Activated CD8-positive, alpha-beta memory T cell treated with anti-CD3 and anti-CD28 coated beads, Interleukin-2, amount 10 ng/mL, durations not matched to agents 7 days and 5 days (primary cell): ENCODE measurements around the gene SAT2. TPM values are rescaled to one million over a fixed set of nuclear protein-coding genes. Genes with fewer than 3 reads are reported as not detected.
"Not testable (repeated sequence)": the region's sequence is repeated elsewhere in the genome, so short reads cannot be mapped to it uniquely, and the experiment has no call there.

Experiments
- ATAC-seq: fragments of 150-1000 bp; cut with Tn5 transposase; one replicate; pipeline ENCODE4 v1.10.0; 2021; ENCODE audit warnings: moderate library complexity
- CTCF ChIA-PET: fragments of 350-600 bp; sonication (Branson Sonifier 250); formaldehyde crosslinking; loops from one replicate; lab custom pipeline; 2021; ENCODE audit warnings: antibody characterized with exemption; lab: Charles Lee
- DNase-seq: peaks from one replicate; pipeline ENCODE4 v3.0.0-alpha.2; 2020
- H3K27ac Mint-ChIP-seq: one replicate; pipeline ENCODE4 v1.8.0; 2021; ENCODE audit warnings: mild to moderate bottlenecking, mixed read lengths
- H3K27me3 Mint-ChIP-seq: one replicate; pipeline ENCODE4 v1.8.0; 2021; ENCODE audit warnings: mixed read lengths
- H3K36me3 Mint-ChIP-seq: one replicate; pipeline ENCODE4 v1.8.0; 2021; ENCODE audit warnings: mild to moderate bottlenecking, mixed read lengths
- H3K4me1 Mint-ChIP-seq: one replicate; pipeline ENCODE4 v1.8.0; 2021; ENCODE audit warnings: mixed read lengths
- H3K4me3 Mint-ChIP-seq: one replicate; pipeline ENCODE4 v1.8.0; 2021; ENCODE audit warnings: mild to moderate bottlenecking, moderate library complexity, mixed read lengths
- H3K9me3 Mint-ChIP-seq: one replicate; pipeline ENCODE4 v1.8.0; 2022; ENCODE audit warnings: low read depth, mixed read lengths
- total RNA-seq, 2 experiments: library from RNA; stranded (reverse); gene quantifications; one replicate each; pipeline ENCODE4 v1.2.3, GENCODE V29; 2021

SAT2 gene
- total RNA-seq, 2 experiments from 2014 or later = 21.5 to 28.0 TPM

- ATAC-seq (no peak), DNase-seq (no peak)
- no peak overlapping the region for H3K4me3 Mint-ChIP-seq
- H3K9me3 Mint-ChIP-seq = no peaks in the 10 kb centered on the region
- peaks cover 37% of the 10 kb centered on the region for H3K4me1 Mint-ChIP-seq
- CTCF ChIA-PET = interaction anchor here (1.2 to 3.3 kb wide), 2 partner anchors 9 to 21 kb away, joined by 3 to 14 read pairs; partner anchors contain the start of gene SOX15
- no peaks in the 10 kb centered on the region for H3K27me3 Mint-ChIP-seq
- peaks cover 7% of the 10 kb centered on the region for H3K36me3 Mint-ChIP-seq
- H3K27ac Mint-ChIP-seq = no peak overlapping the region
Measured at GRCh38 chr17:7610641-7611040, 17.0 kb downstream of the SAT2 start.

GRCh38 chr17:7606280-7606679, 21.3 kb downstream of the SAT2 start:
- Mint-ChIP-seq H3K4me1 (peaks cover 13% of the 10 kb centered on the region), H3K27me3 (no peaks in the 10 kb centered on the region), H3K9me3 (no peaks in the 10 kb centered on the region), H3K27ac (no peak overlapping the region), H3K36me3 (peaks cover 29% of the 10 kb centered on the region), H3K4me3 (no peak overlapping the region)
- DNase-seq (no peak), ATAC-seq (no peak)
- CTCF ChIA-PET = interaction anchor here (1.1 kb wide), 1 partner anchor 13 kb away, joined by 3 read pairs; no protein-coding TSS in a partner anchor

- H3K27ac Mint-ChIP-seq, H3K9me3 Mint-ChIP-seq, ATAC-seq, H3K4me1 Mint-ChIP-seq, CTCF ChIA-PET, H3K27me3 Mint-ChIP-seq, H3K4me3 Mint-ChIP-seq, DNase-seq: not testable (repeated sequence)
- H3K36me3 Mint-ChIP-seq = peaks cover 49% of the 10 kb centered on the region
Measured at GRCh38 chr17:7597561-7597960, 30.1 kb downstream of the SAT2 start.

GRCh38 chr17:7593296-7593695, 34.3 kb downstream of the SAT2 start:
- no peak overlapping the region for H3K27ac Mint-ChIP-seq
- peaks cover 41% of the 10 kb centered on the region for H3K36me3 Mint-ChIP-seq
- no peak for ATAC-seq
- DNase-seq = no peak
- H3K4me1 Mint-ChIP-seq = no peaks in the 10 kb centered on the region
- no peaks in the 10 kb centered on the region for H3K27me3 Mint-ChIP-seq
- no peak overlapping the region for H3K4me3 Mint-ChIP-seq
- H3K9me3 Mint-ChIP-seq = no peaks in the 10 kb centered on the region
- CTCF ChIA-PET = interaction anchor here (0.9 to 1.1 kb wide), 2 partner anchors 13 to 77 kb away, joined by 3 read pairs; no protein-coding TSS in a partner anchor

GRCh38 chr17:7592422-7593021, 35.1 kb downstream of the SAT2 start:
- Mint-ChIP-seq H3K27ac (no peak overlapping the region), H3K27me3 (no peaks in the 10 kb centered on the region), H3K36me3 (peaks cover 43% of the 10 kb centered on the region), H3K4me1 (no peaks in the 10 kb centered on the region), H3K4me3 (no peak overlapping the region), H3K9me3 (no peaks in the 10 kb centered on the region)
- CTCF ChIA-PET = interaction anchor here (0.9 to 1.1 kb wide), 3 partner anchors 14 to 77 kb away, joined by 3 read pairs; no protein-coding TSS in a partner anchor
- no peak for DNase-seq
- no peak for ATAC-seq

GRCh38 chr17:7591596-7591995, 36.0 kb downstream of the SAT2 start:
- Mint-ChIP-seq H3K36me3 (peaks cover 45% of the 10 kb centered on the region), H3K4me1 (peaks cover under 1% of the 10 kb centered on the region), H3K27ac (no peak overlapping the region), H3K4me3 (no peak overlapping the region), H3K9me3 (no peaks in the 10 kb centered on the region), H3K27me3 (no peaks in the 10 kb centered on the region)
- DNase-seq (no peak), ATAC-seq (no peak)
- CTCF ChIA-PET = interaction anchor here (1.1 kb wide), 1 partner anchor 31 kb away, joined by 3 read pairs; no protein-coding TSS in a partner anchor

GRCh38 chr17:7590743-7591142, 36.9 kb downstream of the SAT2 start:
- CTCF ChIA-PET = interaction anchor here (2.0 to 9.7 kb wide), 3 partner anchors 23 to 96 kb away, joined by 14 to 81 read pairs (median 20); partner anchors contain the start of genes FXR2, SENP3, TP53 and WRAP53

GRCh38 chr17:7589891-7590691, 37.5 kb downstream of the SAT2 start, which contains the start of gene SOX15:
Gene SOX15 (minus strand): TSS chr17:7590094. CDS start chr17:7589676, 418 bp downstream.
- no peak for DNase-seq

More at GRCh38 chr17:7590743-7591142, 36.9 kb downstream of the SAT2 start:
- no peak overlapping the region for H3K4me3 Mint-ChIP-seq
- peaks cover 6% of the 10 kb centered on the region for H3K4me1 Mint-ChIP-seq
- DNase-seq (no peak), ATAC-seq (no peak)
- no peaks in the 10 kb centered on the region for H3K9me3 Mint-ChIP-seq
- H3K27ac Mint-ChIP-seq = peak overlapping the region; percentile 56
- H3K27me3 Mint-ChIP-seq = no peaks in the 10 kb centered on the region
- H3K36me3 Mint-ChIP-seq = peaks cover 41% of the 10 kb centered on the region

GRCh38 chr17:7589204-7589868, 38.3 kb downstream of the SAT2 start:
- peaks cover 17% of the 10 kb centered on the region for H3K4me1 Mint-ChIP-seq
- H3K36me3 Mint-ChIP-seq = peaks cover 37% of the 10 kb centered on the region
- H3K27me3 Mint-ChIP-seq = no peaks in the 10 kb centered on the region
- DNase-seq (peak; percentile 73), ATAC-seq (peak; percentile 77)
- no peak overlapping the region for H3K4me3 Mint-ChIP-seq
- no peak overlapping the region for H3K27ac Mint-ChIP-seq
- no peaks in the 10 kb centered on the region for H3K9me3 Mint-ChIP-seq
- CTCF ChIA-PET = interaction anchor here (0.5 to 9.7 kb wide), 40 partner anchors 9 to 307 kb away, joined by 3 to 81 read pairs (median 4); partner anchors contain the start of genes ATP1B2, CD68, FXR2 and POLR2A

More at GRCh38 chr17:7589891-7590691, 37.5 kb downstream of the SAT2 start, which contains the start of gene SOX15:
- Mint-ChIP-seq H3K4me3 (no peak within 1 kb of the TSS), H3K27me3 (no peaks in the 10 kb centered on the region), H3K4me1 (peaks cover 11% of the 10 kb centered on the region), H3K36me3 (peaks cover 37% of the 10 kb centered on the region), H3K27ac (peak within 1 kb of the TSS; percentile 56), H3K9me3 (no peaks in the 10 kb centered on the region)
- CTCF ChIA-PET = interaction anchor here (0.6 to 9.7 kb wide), 36 partner anchors 9 to 308 kb away, joined by 3 to 81 read pairs (median 4); partner anchors contain the start of genes ATP1B2, CD68, FXR2 and POLR2A
- no peak for ATAC-seq

GRCh38 chr17:7588553-7589203, 38.9 kb downstream of the SAT2 start:
- CTCF ChIA-PET = interaction anchor here (0.5 to 9.7 kb wide), 32 partner anchors 8 to 306 kb away, joined by 3 to 81 read pairs (median 4); partner anchors contain the start of genes ATP1B2, CD68, FXR2 and POLR2A
- ATAC-seq = no peak

GRCh38 chr17:7587420-7588151, 40.0 kb downstream of the SAT2 start:
- Mint-ChIP-seq H3K36me3 (peaks cover 24% of the 10 kb centered on the region), H3K27ac (no peak overlapping the region), H3K27me3 (no peaks in the 10 kb centered on the region), H3K4me3 (no peak overlapping the region), H3K9me3 (no peaks in the 10 kb centered on the region), H3K4me1 (peaks cover 24% of the 10 kb centered on the region)
- ATAC-seq = no peak
- DNase-seq = no peak
- CTCF ChIA-PET = interaction anchor here (1.7 to 9.7 kb wide), 2 partner anchors 27 to 99 kb away, joined by 6 to 81 read pairs; partner anchors contain the start of genes TP53 and WRAP53

More at GRCh38 chr17:7588553-7589203, 38.9 kb downstream of the SAT2 start:
- H3K27ac Mint-ChIP-seq = no peak overlapping the region
- H3K4me3 Mint-ChIP-seq = no peak overlapping the region
- peaks cover 32% of the 10 kb centered on the region for H3K36me3 Mint-ChIP-seq
- DNase-seq = no peak
- peaks cover 18% of the 10 kb centered on the region for H3K4me1 Mint-ChIP-seq
- no peaks in the 10 kb centered on the region for H3K27me3 Mint-ChIP-seq
- H3K9me3 Mint-ChIP-seq = no peaks in the 10 kb centered on the region
